Esophagus squamous epithelium (tissue), 5 donors: Measurements from ENCODE around the gene CD59. TPM values are rescaled to one million over a fixed set of nuclear protein-coding genes. Genes with fewer than 3 reads are reported as not detected.
A peak's percentile ranks its signal among the peaks of the same experiment; 100 is the strongest.

Source experiments
- DNase-seq: peaks from one replicate; lab custom pipeline; 2025; lab: John Stamatoyannopoulos, UW
- H3K27ac ChIP-seq, 4 donors: fragments of 200-600 bp; sonication (generic); one replicate each; pipeline ENCODE4 v1.5.1; 2016 to 2019; ENCODE audit warnings: mild to moderate bottlenecking in 1 of 4
- H3K27me3 ChIP-seq, 4 donors: fragments of 200-600 bp; sonication (generic); 1 replicate in 3 of 4; 2 replicates in 1 of 4; pipeline versions ENCODE4 v1.5.1 to v1.6.0; 2017 to 2021; ENCODE audit warnings: antibody characterized with exemption in 1 of 4
- H3K36me3 ChIP-seq, 3 donors: fragments of 200-600 bp; sonication (generic); one replicate each; pipeline ENCODE4 v1.5.1; 2016 to 2019
- H3K4me1 ChIP-seq, 3 donors: fragments of 200-600 bp; sonication (generic); one replicate each; pipeline ENCODE4 v1.5.1; 2017 to 2019
- H3K4me3 ChIP-seq, 4 donors: fragments of 200-600 bp; sonication (generic); 1 replicate in 3 of 4; 2 replicates in 1 of 4; pipeline ENCODE4 v1.5.1; 2016 to 2019; ENCODE audit warnings: mild to moderate bottlenecking in 2 of 4, moderate library complexity in 1 of 4
- H3K9me3 ChIP-seq, 3 donors: fragments of 200-600 bp; sonication (generic); one replicate each; pipeline ENCODE4 v1.5.1; 2016 to 2019
- CTCF ChIP-seq, 6 experiments: fragments of 450-650 bp in 4 of 6; fragments of 200-600 bp in 2 of 6; sonication (generic) in 2 of 6; IDR thresholded peaks; one replicate each; pipeline ENCODE4 v1.5.1; 2016 to 2019; ENCODE audit warnings: antibody characterized with exemption in 6 of 6, mild to moderate bottlenecking in 4 of 6, moderate library complexity in 4 of 6
- POLR2A ChIP-seq, 4 donors: fragments of 450-650 bp; IDR thresholded peaks; one replicate each; pipeline ENCODE4 v1.6.1; 2017; ENCODE audit warnings: antibody characterized with exemption in 4 of 4, mild to moderate bottlenecking in 4 of 4, moderate library complexity in 3 of 4
- WGBS, 2 donors: methylation state at CpG; one replicate each; pipeline ENCODE4 v1.1.5; 2018; 5-methylcytosine and 5-hydroxymethylcytosine counted together
- intact Hi-C: fragments of 100-400 bp; cut with DNase I; formaldehyde crosslinking; loops from one replicate; pipeline ENCODE4 v1.15.0; 2022
- total RNA-seq, 4 donors: library from RNA; depleted of rRNA; stranded (reverse); fragments of >200 nt; gene quantifications; one replicate each; pipeline ENCODE4 v1.1.0, GENCODE V29; 2016
- donor health status: DM: yes; HTN: yes; CAD: no.

Gene CD59
- total RNA-seq, 4 donors from 2014 or later: 191 to 525 (median 339) TPM

GRCh38 chr11:33747979-33748378 lies 11.8 kb upstream of the CD59 start:
- no peak overlapping the region for H3K4me3 ChIP-seq
- no peaks in the 10 kb centered on the region for H3K9me3 ChIP-seq
- H3K27ac ChIP-seq: no peak overlapping the region
- 24 to 35% methylated on average over 2 of the region's 2 CpGs for WGBS, 2 donors
- no peaks in the 10 kb centered on the region for H3K27me3 ChIP-seq
- DNase-seq: no peak
- peaks cover 0 to 5% (median 0%) of the 10 kb centered on the region in 3 donors for H3K4me1 ChIP-seq
- TF ChIP-seq POLR2A (IDR thresholded peaks at IDR 0.05) (no peak), CTCF (IDR thresholded peaks at IDR 0.05) (no peak)
- intact Hi-C loops: no loop called here
- H3K36me3 ChIP-seq: peaks cover 0 to 79% (median 3%) of the 10 kb centered on the region in 3 donors

- Histone ChIP-seq H3K27me3 (no peaks in the 10 kb centered on the region), H3K36me3 (peaks cover 0 to 37% (median 0%) of the 10 kb centered on the region in 3 donors), H3K4me1 (peaks cover 0 to 4% (median 0%) of the 10 kb centered on the region in 3 donors), H3K9me3 (no peaks in the 10 kb centered on the region), H3K4me3 (no peak overlapping the region), H3K27ac (no peak overlapping the region)
- DNase-seq: no peak
- intact Hi-C loops: no loop called here
- TF ChIP-seq POLR2A (IDR thresholded peaks at IDR 0.05) (no peak), CTCF (IDR thresholded peaks at IDR 0.05) (no peak)
- WGBS, 2 donors: 82 to 96% methylated on average over 5 of the region's 5 CpGs
These were observed 7.1 kb upstream of the CD59 start for GRCh38 chr11:33743291-33743690.

DNA sequence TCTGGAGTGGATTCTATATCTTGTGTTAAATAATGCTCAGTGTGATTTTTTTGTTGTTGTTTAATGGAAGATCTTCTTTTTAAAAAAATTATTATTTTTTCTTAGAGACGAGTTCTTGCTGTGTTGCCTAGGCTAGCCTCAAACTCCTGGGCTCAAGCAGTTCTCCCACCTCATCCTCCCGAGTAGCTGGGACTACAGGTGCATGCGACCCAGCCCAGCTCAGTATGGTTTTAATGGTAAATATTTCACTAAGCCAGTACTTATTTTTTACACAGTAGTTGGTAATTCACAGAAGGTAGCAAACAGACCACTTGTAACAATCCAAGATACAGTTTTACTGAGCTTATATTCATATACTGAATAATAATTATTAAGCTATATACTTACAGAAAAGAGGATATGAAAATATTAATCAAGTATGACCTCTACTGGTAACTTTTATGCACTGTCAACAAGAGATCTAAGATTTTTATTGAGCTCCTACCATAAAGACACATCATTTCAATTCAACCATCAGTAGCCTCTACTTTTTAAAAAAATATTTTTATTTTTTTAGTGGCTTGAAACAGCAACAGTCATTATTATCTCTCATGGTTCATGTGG lies 6.1 kb upstream of the CD59 start:
- Histone ChIP-seq H3K4me1 (peaks cover 0 to 3% (median 0%) of the 10 kb centered on the region in 3 donors), H3K27me3 (no peaks in the 10 kb centered on the region), H3K9me3 (no peaks in the 10 kb centered on the region), H3K27ac (no peak overlapping the region), H3K36me3 (peaks cover 0 to 34% (median 0%) of the 10 kb centered on the region in 3 donors), H3K4me3 (no peak overlapping the region)
- TF ChIP-seq CTCF (IDR thresholded peaks at IDR 0.05) (peak in 4 of 6 experiments; percentile 34 to 67 (median 54)), POLR2A (IDR thresholded peaks at IDR 0.05) (no peak)
- DNase-seq: no peak
- intact Hi-C loops: no loop called here
- WGBS, 2 donors: 60 to 75% methylated on average over 3 of the region's 3 CpGs

- Histone ChIP-seq H3K27me3 (no peaks in the 10 kb centered on the region), H3K4me1 (peaks cover 0 to 9% (median 4%) of the 10 kb centered on the region in 3 donors), H3K4me3 (no peak overlapping the region), H3K27ac (no peak overlapping the region), H3K36me3 (peaks cover 0 to 29% (median 0%) of the 10 kb centered on the region in 3 donors), H3K9me3 (no peaks in the 10 kb centered on the region)
- no peak for DNase-seq
- intact Hi-C loops: no loop called here
- TF ChIP-seq CTCF (IDR thresholded peaks at IDR 0.05) (no peak), POLR2A (IDR thresholded peaks at IDR 0.05) (no peak)
- WGBS, 2 donors: 70 to 79% methylated on average over 7 of the region's 7 CpGs
These were observed 5.6 kb upstream of the CD59 start for GRCh38 chr11:33741806-33742205.

DNA sequence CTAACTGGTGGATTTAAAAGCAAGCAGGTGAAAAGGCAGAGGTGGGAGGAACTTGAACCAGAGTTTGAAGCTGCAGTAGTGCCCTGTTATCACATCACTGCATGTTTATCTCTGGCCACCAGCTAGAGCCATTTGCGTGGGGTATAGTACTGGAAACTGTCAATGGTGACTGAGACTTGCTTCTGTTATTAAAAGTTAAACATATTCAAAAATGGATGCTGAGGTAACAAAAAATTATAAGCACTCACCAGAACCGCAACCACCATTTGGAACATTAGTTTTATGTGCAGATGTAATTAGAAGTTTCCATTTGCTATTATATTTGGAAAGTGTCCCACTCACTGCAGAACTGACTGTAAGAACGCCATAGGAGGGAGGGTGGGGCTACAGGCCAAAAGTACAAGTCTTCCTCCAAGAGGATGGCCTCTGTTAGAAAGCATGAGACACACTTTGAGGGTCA lies 1.2 kb upstream of the CD59 start:
- Histone ChIP-seq H3K4me3 (no peak overlapping the region), H3K36me3 (peaks cover 0 to 14% (median 0%) of the 10 kb centered on the region in 3 donors), H3K27ac (peak overlapping the region; percentile 94 to 96 (median 94)), H3K27me3 (no peaks in the 10 kb centered on the region), H3K4me1 (peaks cover 9 to 43% (median 13%) of the 10 kb centered on the region in 3 donors), H3K9me3 (no peaks in the 10 kb centered on the region)
- DNase-seq: no peak
- 54 to 55% methylated on average over 3 of the region's 3 CpGs for WGBS, 2 donors
- no peak for TF ChIP-seq CTCF (IDR thresholded peaks at IDR 0.05)
- intact Hi-C loops: no loop called here
